Caco-2 (cell line): ENCODE results near the gene NHP2. TPM values are rescaled to one million over a fixed set of nuclear protein-coding genes. Genes with fewer than 3 reads are reported as not detected.

Source experiments
- BruUV-seq: library from RNA; stranded (reverse); fragments of 400-500 nt; replicated peaks from 2 replicates; lab custom pipeline; 2021; lab: Mats Ljungman, UMichigan
- CTCF ChIA-PET: fragments of 300-600 bp; sonication (Branson Sonifier 250); formaldehyde crosslinking; loops from one replicate; lab custom pipeline; 2022; ENCODE audit warnings: antibody characterized with exemption; lab: Charles Lee
- POLR2A ChIA-PET: fragments of 300-600 bp; sonication (Branson Sonifier 250); formaldehyde crosslinking; loops from one replicate; lab custom pipeline; 2022; ENCODE audit warnings: antibody characterized with exemption; lab: Charles Lee
- DNase-seq, 2 experiments: peaks; one replicate each; pipeline versions ENCODE4 v3.0.0 to v3.0.0-alpha.2; 2020 to 2022
- H3K27me3 ChIP-seq: replicated peaks from 2 replicates; pipeline ENCODE4 v1.6.0; 2011; ENCODE audit warnings: low read length; ENCODE audit not compliant: control insufficient read depth, insufficient read depth
- H3K36me3 ChIP-seq: 2 replicates; pipeline ENCODE4 v1.5.1; 2011; ENCODE audit warnings: low read length; ENCODE audit not compliant: control insufficient read depth, insufficient read depth
- H3K4me1 ChIP-seq: fragments of 250-450 bp; sonication (Bioruptor Pico); 2 replicates; pipeline ENCODE4 v1.5.1; 2020; ENCODE audit warnings: mild to moderate bottlenecking
- H3K4me3 ChIP-seq: 2 replicates; pipeline ENCODE4 v1.5.1; 2011; ENCODE audit warnings: low read depth, mild to moderate bottlenecking, control low read depth, low read length
- H3K9me3 ChIP-seq: fragments of 250-450 bp; sonication (Bioruptor Pico); 2 replicates; pipeline ENCODE4 v1.5.1; 2020; ENCODE audit warnings: mild to moderate bottlenecking, moderate library complexity
- H3K27ac Mint-ChIP-seq: one replicate; pipeline ENCODE4 v1.8.0; 2022; ENCODE audit warnings: mixed read lengths; ENCODE audit not compliant: unreplicated experiment
- H3K27me3 Mint-ChIP-seq: one replicate; pipeline ENCODE4 v1.8.0; 2022; ENCODE audit warnings: mixed read lengths; ENCODE audit not compliant: insufficient read depth, unreplicated experiment
- H3K36me3 Mint-ChIP-seq: one replicate; pipeline ENCODE4 v1.8.0; 2022; ENCODE audit warnings: mild to moderate bottlenecking, mixed read lengths; ENCODE audit not compliant: insufficient read depth, unreplicated experiment
- H3K4me1 Mint-ChIP-seq: one replicate; pipeline ENCODE4 v1.8.0; 2022; ENCODE audit warnings: low read depth, mixed read lengths; ENCODE audit not compliant: unreplicated experiment
- H3K4me3 Mint-ChIP-seq: one replicate; pipeline ENCODE4 v1.8.0; 2022; ENCODE audit warnings: mild to moderate bottlenecking, moderate library complexity, mixed read lengths; ENCODE audit not compliant: unreplicated experiment
- H3K9me3 Mint-ChIP-seq: one replicate; pipeline ENCODE4 v1.8.0; 2022; ENCODE audit warnings: mixed read lengths; ENCODE audit not compliant: unreplicated experiment
- intact Hi-C: fragments of 100-400 bp; cut with micrococcal nuclease; formaldehyde crosslinking; loops from one replicate; pipeline ENCODE4 v1.10.0; 2022; ENCODE audit not compliant: unreplicated experiment
- total RNA-seq: library from RNA; stranded (reverse); gene quantifications from 2 replicates; pipeline ENCODE4 v1.2.3, GENCODE V29; 2022
- TF ChIP-seq, protein P1 (sequence below), 2 experiments: fragments of 200-600 bp in 1 of 2; IDR thresholded peaks; 1 replicate in 1 of 2; 2 replicates in 1 of 2; pipeline versions ENCODE4 v1.5.1 to v1.8.0; 2011 to 2022; ENCODE audit warnings: antibody characterized with exemption in 1 of 2, control low read depth in 1 of 2, inconsistent platforms in 1 of 2, low read depth in 1 of 2, low read length in 1 of 2, mild to moderate bottlenecking in 1 of 2, moderate library complexity in 1 of 2; ENCODE audit not compliant: insufficient read depth in 1 of 2, severe bottlenecking in 1 of 2, unreplicated experiment in 1 of 2

Gene NHP2
- total RNA-seq, 1 experiment from 2014 or later = 127 TPM

DNA sequence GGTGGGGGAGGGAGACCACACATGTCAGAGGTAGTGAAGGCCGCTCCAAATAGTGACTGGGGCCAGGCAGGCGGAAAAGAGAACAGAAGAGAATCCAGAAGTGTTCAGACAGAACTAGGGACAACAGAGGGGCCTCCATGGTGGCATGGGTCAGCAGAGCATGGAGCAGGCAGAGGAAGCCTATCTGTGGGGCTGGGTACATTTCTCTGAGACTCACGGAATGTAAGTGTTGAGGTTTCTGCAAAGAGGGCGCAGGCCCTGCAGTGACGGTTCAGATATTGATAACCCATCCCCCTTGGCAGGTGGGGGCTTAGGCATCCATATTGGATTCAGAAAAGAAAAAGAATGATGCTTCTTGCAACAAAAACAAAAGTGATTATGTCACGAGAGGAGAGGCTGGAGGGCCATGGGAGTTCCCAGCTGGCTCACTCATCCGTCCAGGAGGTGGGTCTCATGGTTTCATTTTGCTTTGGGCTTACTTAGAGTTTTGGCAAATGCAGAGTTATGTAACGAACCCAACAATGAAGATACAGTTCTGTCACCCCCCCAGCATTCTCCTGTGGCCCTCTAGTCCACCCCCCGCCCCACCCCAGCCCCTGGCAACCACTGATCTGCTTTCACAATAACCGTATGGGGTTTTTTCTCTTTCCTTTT lies 28.3 kb downstream of the NHP2 start:
- Mint-ChIP-seq H3K4me1 (no peaks in the 10 kb centered on the region), H3K36me3 (peaks cover 11% of the 10 kb centered on the region), H3K27me3 (no peaks in the 10 kb centered on the region), H3K27ac (no peak overlapping the region), H3K9me3 (no peaks in the 10 kb centered on the region), H3K4me3 (no peak overlapping the region)
- no peaks in the 10 kb centered on the region for H3K36me3 ChIP-seq
- BruUV-seq = no TSS peak
- TF ChIP-seq, protein P1, sequence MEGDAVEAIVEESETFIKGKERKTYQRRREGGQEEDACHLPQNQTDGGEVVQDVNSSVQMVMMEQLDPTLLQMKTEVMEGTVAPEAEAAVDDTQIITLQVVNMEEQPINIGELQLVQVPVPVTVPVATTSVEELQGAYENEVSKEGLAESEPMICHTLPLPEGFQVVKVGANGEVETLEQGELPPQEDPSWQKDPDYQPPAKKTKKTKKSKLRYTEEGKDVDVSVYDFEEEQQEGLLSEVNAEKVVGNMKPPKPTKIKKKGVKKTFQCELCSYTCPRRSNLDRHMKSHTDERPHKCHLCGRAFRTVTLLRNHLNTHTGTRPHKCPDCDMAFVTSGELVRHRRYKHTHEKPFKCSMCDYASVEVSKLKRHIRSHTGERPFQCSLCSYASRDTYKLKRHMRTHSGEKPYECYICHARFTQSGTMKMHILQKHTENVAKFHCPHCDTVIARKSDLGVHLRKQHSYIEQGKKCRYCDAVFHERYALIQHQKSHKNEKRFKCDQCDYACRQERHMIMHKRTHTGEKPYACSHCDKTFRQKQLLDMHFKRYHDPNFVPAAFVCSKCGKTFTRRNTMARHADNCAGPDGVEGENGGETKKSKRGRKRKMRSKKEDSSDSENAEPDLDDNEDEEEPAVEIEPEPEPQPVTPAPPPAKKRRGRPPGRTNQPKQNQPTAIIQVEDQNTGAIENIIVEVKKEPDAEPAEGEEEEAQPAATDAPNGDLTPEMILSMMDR (IDR thresholded peaks at IDR 0.05; ENCODE audit: insufficient read depth in 1 of 2, low read depth in 1 of 2, low read length in 1 of 2, severe bottlenecking in 1 of 2, unreplicated experiment in 1 of 2) = no peak
- no peak overlapping the region for H3K4me3 ChIP-seq
- peaks cover 12% of the 10 kb centered on the region; the same call in 1 of the 2 replicates for H3K4me1 ChIP-seq
- POLR2A ChIA-PET = no interaction called here
- intact Hi-C loops = no loop called here
- CTCF ChIA-PET = no interaction called here
- no peaks in the 10 kb centered on the region for H3K27me3 ChIP-seq
- no peaks in the 10 kb centered on the region for H3K9me3 ChIP-seq
- no peak for DNase-seq

DNA sequence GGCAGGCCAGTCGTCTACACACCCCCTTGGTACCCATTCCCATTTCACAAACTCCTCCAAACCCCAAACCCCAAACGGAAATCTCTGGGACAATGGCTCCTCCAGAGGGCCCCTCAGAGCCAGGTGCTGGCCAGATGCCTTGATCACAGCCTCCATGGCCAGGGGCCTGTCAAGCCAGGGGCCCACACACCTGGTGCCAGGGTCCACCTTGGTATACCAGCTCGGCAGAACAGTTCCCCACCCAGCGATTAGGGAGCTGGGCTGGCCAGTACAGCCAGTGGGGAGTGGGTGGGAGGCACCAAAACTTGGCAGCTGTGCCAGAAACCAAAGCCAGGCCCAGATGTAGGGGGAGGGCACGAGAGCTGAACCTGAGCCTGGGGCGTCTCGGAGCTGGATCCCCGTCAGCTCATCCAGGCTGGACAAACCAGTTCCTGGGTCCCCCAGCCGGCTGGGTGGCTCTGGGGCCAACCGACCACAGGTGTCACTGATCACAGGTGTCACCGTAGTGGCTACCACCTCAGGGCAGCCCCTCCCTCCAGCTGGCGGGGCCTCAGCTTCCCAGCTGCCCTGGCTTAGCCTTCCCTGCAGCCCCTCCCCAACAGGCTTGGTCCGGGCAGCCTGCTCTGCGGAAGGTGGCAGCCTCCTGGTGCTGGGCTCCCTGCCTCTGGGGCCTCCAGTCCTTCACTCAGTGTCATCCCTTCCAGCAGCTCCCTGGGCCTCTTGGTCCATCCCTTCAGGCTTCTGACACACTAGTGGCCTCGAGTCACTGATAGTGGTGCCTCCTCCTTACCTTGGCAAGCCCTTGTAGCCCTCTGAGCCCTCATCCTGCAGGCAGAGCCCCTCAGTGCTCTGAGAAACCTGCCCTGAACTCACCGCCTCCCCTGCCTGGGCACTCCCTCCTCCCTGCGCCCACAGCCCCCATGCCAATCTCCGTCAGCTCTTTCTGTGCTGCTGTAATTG lies 29.4 kb downstream of the NHP2 start:
- Histone ChIP-seq H3K4me1 (peaks cover 12% of the 10 kb centered on the region; the same call in 1 of the 2 replicates), H3K4me3 (no peak overlapping the region), H3K36me3 (no peaks in the 10 kb centered on the region), H3K27me3 (no peaks in the 10 kb centered on the region), H3K9me3 (no peaks in the 10 kb centered on the region)
- DNase-seq = peak; percentile 76 to 82
- ChIA-PET POLR2A (interaction anchor here (0.5 to 1.0 kb wide), 2 partner anchors 9 to 29 kb away, joined by 3 to 9 read pairs; partner anchors contain the start of gene NHP2), CTCF (interaction anchor here (0.5 to 1.3 kb wide), 2 partner anchors 22 to 39 kb away, joined by 3 to 4 read pairs; no protein-coding TSS in a partner anchor)
- Mint-ChIP-seq H3K36me3 (peaks cover 11% of the 10 kb centered on the region), H3K4me1 (no peaks in the 10 kb centered on the region), H3K9me3 (no peaks in the 10 kb centered on the region), H3K4me3 (no peak overlapping the region), H3K27me3 (no peaks in the 10 kb centered on the region), H3K27ac (peak overlapping the region; percentile 40)
- TF ChIP-seq, protein P1 (IDR thresholded peaks at IDR 0.05; ENCODE audit: insufficient read depth in 1 of 2, low read depth in 1 of 2, low read length in 1 of 2, severe bottlenecking in 1 of 2, unreplicated experiment in 1 of 2) = no peak
- no TSS peak for BruUV-seq
- intact Hi-C loops = no loop called here
